H9 (cell line): ENCODE results near the gene SLC12A9. TPM values are rescaled to one million over a fixed set of nuclear protein-coding genes. Genes with fewer than 3 reads are reported as not detected.

Experiments used
- DNase-seq: peaks from one replicate; pipeline ENCODE4 v3.0.0-alpha.2; 2017
- H2AFZ ChIP-seq: one replicate; pipeline ENCODE4 v1.6.1; 2013; ENCODE audit warnings: mild to moderate bottlenecking, low read length, control low read depth, moderate library complexity
- H2AK5ac ChIP-seq: 2 replicates; pipeline ENCODE4 v1.6.1; 2013; ENCODE audit warnings: low read length, control low read depth, mixed read lengths; ENCODE audit not compliant: insufficient read length
- H2BK120ac ChIP-seq: one replicate; pipeline ENCODE4 v1.6.1; 2013; ENCODE audit warnings: low read depth, mild to moderate bottlenecking, low read length, control low read depth, inconsistent platforms; ENCODE audit not compliant: poor library complexity, severe bottlenecking
- H2BK12ac ChIP-seq: 2 replicates; pipeline ENCODE4 v1.6.1; 2013; ENCODE audit warnings: low read length, control low read depth, mixed read lengths, low read depth; ENCODE audit not compliant: insufficient read length
- H2BK15ac ChIP-seq: 2 replicates; pipeline ENCODE4 v1.6.1; 2013; ENCODE audit warnings: low read depth, low read length, control low read depth
- H2BK20ac ChIP-seq: one replicate; pipeline ENCODE4 v1.6.1; 2013; ENCODE audit warnings: low read depth, mild to moderate bottlenecking, low read length, control low read depth, inconsistent platforms; ENCODE audit not compliant: poor library complexity, severe bottlenecking
- H2BK5ac ChIP-seq: 2 replicates; pipeline ENCODE4 v1.6.1; 2013; ENCODE audit warnings: low read length, control low read depth, mixed read lengths; ENCODE audit not compliant: insufficient read length
- H3K14ac ChIP-seq: 2 replicates; pipeline ENCODE4 v1.6.1; 2013; ENCODE audit warnings: low read length, control low read depth; ENCODE audit not compliant: insufficient read depth
- H3K18ac ChIP-seq: 2 replicates; pipeline ENCODE4 v1.6.1; 2013; ENCODE audit warnings: low read depth, mild to moderate bottlenecking, mixed read lengths, low read length, control low read depth; ENCODE audit not compliant: insufficient read length
- H3K23ac ChIP-seq: 2 replicates; pipeline ENCODE4 v1.6.1; 2013; ENCODE audit warnings: low read length, control low read depth, mixed read lengths, low read depth; ENCODE audit not compliant: insufficient read length
- H3K23me2 ChIP-seq: 2 replicates; pipeline ENCODE4 v1.6.1; 2013; ENCODE audit warnings: low read depth, mild to moderate bottlenecking, mixed read lengths, low read length, control low read depth; ENCODE audit not compliant: insufficient read length, poor library complexity, severe bottlenecking
- H3K27ac ChIP-seq: 2 replicates; pipeline ENCODE4 v1.5.1; 2013; ENCODE audit warnings: low read length, control low read depth, mixed read lengths, low read depth; ENCODE audit not compliant: insufficient read length
- H3K27me3 ChIP-seq: 2 replicates; pipeline ENCODE4 v1.6.1; 2013; ENCODE audit warnings: low read length, control low read depth, inconsistent platforms; ENCODE audit not compliant: insufficient read depth
- H3K4ac ChIP-seq: 2 replicates; pipeline ENCODE4 v1.6.1; 2013; ENCODE audit warnings: low read depth, mild to moderate bottlenecking, control low read depth, inconsistent platforms, low read length, moderate library complexity
- H3K4me1 ChIP-seq: 2 replicates; pipeline ENCODE4 v1.6.1; 2013; ENCODE audit warnings: low read length, control low read depth, inconsistent platforms; ENCODE audit not compliant: insufficient read depth
- H3K4me2 ChIP-seq: 2 replicates; pipeline ENCODE4 v1.6.1; 2013; ENCODE audit warnings: low read length, control low read depth, mixed read lengths; ENCODE audit not compliant: insufficient read length, insufficient read depth
- H3K56ac ChIP-seq: 2 replicates; pipeline ENCODE4 v1.6.1; 2013; ENCODE audit warnings: low read depth, mild to moderate bottlenecking, mixed read lengths, low read length, control low read depth; ENCODE audit not compliant: insufficient read length
- H3K79me1 ChIP-seq: 2 replicates; pipeline ENCODE4 v1.6.1; 2013; ENCODE audit warnings: low read depth, mild to moderate bottlenecking, moderate library complexity, low read length, control low read depth, inconsistent platforms; ENCODE audit not compliant: insufficient read depth, poor library complexity, severe bottlenecking
- H3K79me2 ChIP-seq: 2 replicates; pipeline ENCODE4 v1.6.1; 2013; ENCODE audit warnings: low read length, control low read depth, inconsistent platforms; ENCODE audit not compliant: insufficient read depth
- H3K9ac ChIP-seq: 2 replicates; pipeline ENCODE4 v1.6.1; 2013; ENCODE audit warnings: low read length, control low read depth, mixed read lengths; ENCODE audit not compliant: insufficient read length; ENCODE audit errors: extremely low read depth
- H3K9me3 ChIP-seq: one replicate; pipeline ENCODE4 v1.6.1; 2013; ENCODE audit warnings: low read depth, low read length, inconsistent platforms; ENCODE audit not compliant: control insufficient read depth
- H3T11ph ChIP-seq: one replicate; pipeline ENCODE4 v1.6.1; 2013; ENCODE audit warnings: mild to moderate bottlenecking, low read length, control low read depth, inconsistent platforms
- H4K20me1 ChIP-seq: one replicate; pipeline ENCODE4 v1.6.1; 2013; ENCODE audit not compliant: control insufficient read depth, insufficient read length, insufficient read depth
- H4K5ac ChIP-seq: 2 replicates; pipeline ENCODE4 v1.6.1; 2013; ENCODE audit warnings: low read depth, mild to moderate bottlenecking, mixed read lengths, low read length, control low read depth; ENCODE audit not compliant: insufficient read length
- H4K8ac ChIP-seq: replicated peaks from 2 replicates; pipeline ENCODE4 v1.6.1; 2013; ENCODE audit warnings: low read length, control low read depth, mixed read lengths, low read depth; ENCODE audit not compliant: insufficient read length
- H4K91ac ChIP-seq: 2 replicates; pipeline ENCODE4 v1.6.1; 2013; ENCODE audit warnings: low read depth, mild to moderate bottlenecking, moderate library complexity, mixed read lengths, low read length, control low read depth; ENCODE audit not compliant: insufficient read length
- H3K27ac Mint-ChIP-seq, 3 experiments: 2 replicates in 2 of 3; 3 replicates in 1 of 3; pipeline ENCODE4 v1.8.0; 2020 to 2021; ENCODE audit warnings: mixed read lengths in 3 of 3, mild to moderate bottlenecking in 1 of 3, moderate library complexity in 1 of 3
- H3K27me3 Mint-ChIP-seq: 2 replicates; pipeline ENCODE4 v1.8.0; 2021; ENCODE audit warnings: low read depth, mild to moderate bottlenecking, moderate library complexity, mixed read lengths
- H3K36me3 Mint-ChIP-seq, 3 experiments: 2 replicates in 2 of 3; 3 replicates in 1 of 3; pipeline ENCODE4 v1.8.0; 2020 to 2021; ENCODE audit warnings: low read depth in 3 of 3, mixed read lengths in 3 of 3; ENCODE audit not compliant: insufficient read depth in 1 of 3
- H3K4me1 Mint-ChIP-seq, 2 experiments: 2 replicates each; pipeline ENCODE4 v1.8.0; 2020; ENCODE audit warnings: mixed read lengths in 2 of 2
- H3K4me3 Mint-ChIP-seq, 2 experiments: 2 replicates in 1 of 2; 3 replicates in 1 of 2; pipeline ENCODE4 v1.8.0; 2020 to 2021; ENCODE audit warnings: mild to moderate bottlenecking in 2 of 2, mixed read lengths in 2 of 2, moderate library complexity in 1 of 2
- H3K9me3 Mint-ChIP-seq, 2 experiments: 2 replicates in 1 of 2; 3 replicates in 1 of 2; pipeline ENCODE4 v1.8.0; 2020; ENCODE audit warnings: mild to moderate bottlenecking in 2 of 2, mixed read lengths in 2 of 2, moderate library complexity in 1 of 2
- WGBS: extraction: QIAGEN DNeasy Blood & Tissue Kit; methylation state at CpG from one replicate; pipeline ENCODE4 v1.1.7; 2013; ENCODE audit warnings: missing lambda C conversion rate, low lambda C conversion rate, mixed read lengths; ENCODE audit not compliant: insufficient read length; ENCODE audit errors: extremely low coverage; 5-methylcytosine and 5-hydroxymethylcytosine counted together
- total RNA-seq: library from RNA; stranded (reverse); gene quantifications from 2 replicates; pipeline ENCODE4 v1.2.1, GENCODE V29; 2021
- TF ChIP-seq, protein P1 (sequence below): fragments of 200-600 bp; sonication (generic); conservative IDR thresholded peaks from 3 replicates; pipeline ENCODE4 v1.8.0; 2021; ENCODE audit warnings: antibody characterized with exemption, mild to moderate bottlenecking

SLC12A9 gene
- total RNA-seq, 1 experiment from 2014 or later = 43.0 TPM

DNA sequence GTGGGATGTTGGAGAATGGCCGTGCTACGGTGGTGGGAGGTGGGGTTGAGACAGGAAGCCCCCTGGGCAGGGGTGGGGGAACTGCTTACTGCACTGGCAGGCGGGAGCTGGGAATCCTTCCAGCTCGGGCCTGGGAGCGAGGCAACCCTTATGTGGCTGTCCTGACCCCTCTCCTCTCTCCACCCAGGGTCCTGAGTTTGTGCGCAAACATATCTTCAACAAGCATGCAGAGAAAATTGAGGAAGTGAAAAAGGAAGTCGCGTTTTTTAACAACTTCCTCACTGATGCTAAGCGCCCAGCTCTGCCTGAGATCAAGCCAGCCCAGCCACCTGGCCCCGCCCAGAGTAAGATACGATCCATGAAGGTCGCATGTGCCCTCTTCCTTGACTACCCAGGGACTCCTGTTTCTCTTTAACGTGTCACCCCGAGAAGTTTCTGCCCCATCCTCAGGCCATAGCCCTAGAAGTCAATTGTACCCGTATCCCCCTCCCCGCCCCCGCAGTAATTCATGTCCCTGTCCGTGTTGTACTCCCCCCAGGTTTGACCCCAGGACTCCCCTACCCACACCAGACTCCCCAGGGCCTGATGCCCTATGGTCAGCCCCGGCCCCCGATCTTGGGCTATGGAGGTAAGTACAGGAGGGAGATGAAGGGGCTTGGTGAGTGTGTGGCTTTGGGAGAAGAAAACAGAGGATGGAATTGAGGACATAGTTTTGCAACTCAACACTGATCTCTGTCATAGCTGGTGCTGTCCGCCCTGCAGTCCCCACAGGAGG lies 35.2 kb downstream of the SLC12A9 start:
- Histone ChIP-seq H2BK120ac (no peak overlapping the region), H3T11ph (no peak overlapping the region), H2BK12ac (no peak overlapping the region), H3K9ac (no peak overlapping the region), H3K4ac (no peak overlapping the region), H2BK15ac (no peak overlapping the region), H3K23me2 (peaks cover 24% of the 10 kb centered on the region), H3K14ac (no peak overlapping the region), H3K9me3 (no peaks in the 10 kb centered on the region), H2AK5ac (no peak overlapping the region), H3K18ac (no peak overlapping the region), H3K4me2 (peak overlapping the region; percentile 54), H3K79me2 (peaks cover 6% of the 10 kb centered on the region; the same call in 1 of the 2 replicates), H4K91ac (no peak overlapping the region), H3K79me1 (no peaks in the 10 kb centered on the region), H2BK20ac (no peak overlapping the region), H3K27me3 (no peaks in the 10 kb centered on the region), H2BK5ac (no peak overlapping the region), H3K56ac (no peak overlapping the region), H3K27ac (no peak overlapping the region), H3K23ac (no peak overlapping the region), H4K20me1 (no peaks in the 10 kb centered on the region), H2AFZ (no peak overlapping the region), H4K5ac (no peak overlapping the region), H4K8ac (no peak overlapping the region), H3K4me1 (peaks cover 2% of the 10 kb centered on the region; the same call in 1 of the 2 replicates)
- Mint-ChIP-seq H3K4me1 (peaks cover 37 to 51% of the 10 kb centered on the region in 2 experiments), H3K27me3 (no peaks in the 10 kb centered on the region; the same call in 1 of the 2 replicates), H3K36me3 (peaks cover 53 to 62% (median 60%) of the 10 kb centered on the region in 3 experiments), H3K27ac (peak overlapping the region in 2 of 3 experiments; percentile 88 to 92; a peak in 4 of 7 replicates), H3K4me3 (peak overlapping the region; percentile 73 to 83), H3K9me3 (no peaks in the 10 kb centered on the region)
- WGBS = no CpG with 5 or more reads among the region's 21 CpGs
- no peak for DNase-seq
- TF ChIP-seq, protein P1, sequence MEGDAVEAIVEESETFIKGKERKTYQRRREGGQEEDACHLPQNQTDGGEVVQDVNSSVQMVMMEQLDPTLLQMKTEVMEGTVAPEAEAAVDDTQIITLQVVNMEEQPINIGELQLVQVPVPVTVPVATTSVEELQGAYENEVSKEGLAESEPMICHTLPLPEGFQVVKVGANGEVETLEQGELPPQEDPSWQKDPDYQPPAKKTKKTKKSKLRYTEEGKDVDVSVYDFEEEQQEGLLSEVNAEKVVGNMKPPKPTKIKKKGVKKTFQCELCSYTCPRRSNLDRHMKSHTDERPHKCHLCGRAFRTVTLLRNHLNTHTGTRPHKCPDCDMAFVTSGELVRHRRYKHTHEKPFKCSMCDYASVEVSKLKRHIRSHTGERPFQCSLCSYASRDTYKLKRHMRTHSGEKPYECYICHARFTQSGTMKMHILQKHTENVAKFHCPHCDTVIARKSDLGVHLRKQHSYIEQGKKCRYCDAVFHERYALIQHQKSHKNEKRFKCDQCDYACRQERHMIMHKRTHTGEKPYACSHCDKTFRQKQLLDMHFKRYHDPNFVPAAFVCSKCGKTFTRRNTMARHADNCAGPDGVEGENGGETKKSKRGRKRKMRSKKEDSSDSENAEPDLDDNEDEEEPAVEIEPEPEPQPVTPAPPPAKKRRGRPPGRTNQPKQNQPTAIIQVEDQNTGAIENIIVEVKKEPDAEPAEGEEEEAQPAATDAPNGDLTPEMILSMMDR = no peak
